Myocyte (in vitro differentiated cells): ENCODE results near the gene HOOK1. TPM values are rescaled to one million over a fixed set of nuclear protein-coding genes. Genes with fewer than 3 reads are reported as not detected.
A peak's percentile ranks its signal among the peaks of the same experiment; 100 is the strongest.
"Not testable (repeated sequence)": the region's sequence is repeated elsewhere in the genome, so short reads cannot be mapped to it uniquely, and the experiment has no call there.

Experiments
- DNase-seq: peaks from one replicate; pipeline ENCODE4 v3.0.0-alpha.2; 2012; ENCODE audit warnings: low read depth
- total RNA-seq: library from RNA; depleted of rRNA; stranded (reverse); fragments of >200 nt; gene quantifications from 2 replicates; pipeline ENCODE4 v1.2.3, GENCODE V29; 2014

Gene HOOK1
- total RNA-seq, 1 donor from 2014 or later = not detected

- peak; percentile 35 for DNase-seq
Measured at GRCh38 chr1:59819566-59820438, 5.1 kb downstream of the HOOK1 start.

DNA sequence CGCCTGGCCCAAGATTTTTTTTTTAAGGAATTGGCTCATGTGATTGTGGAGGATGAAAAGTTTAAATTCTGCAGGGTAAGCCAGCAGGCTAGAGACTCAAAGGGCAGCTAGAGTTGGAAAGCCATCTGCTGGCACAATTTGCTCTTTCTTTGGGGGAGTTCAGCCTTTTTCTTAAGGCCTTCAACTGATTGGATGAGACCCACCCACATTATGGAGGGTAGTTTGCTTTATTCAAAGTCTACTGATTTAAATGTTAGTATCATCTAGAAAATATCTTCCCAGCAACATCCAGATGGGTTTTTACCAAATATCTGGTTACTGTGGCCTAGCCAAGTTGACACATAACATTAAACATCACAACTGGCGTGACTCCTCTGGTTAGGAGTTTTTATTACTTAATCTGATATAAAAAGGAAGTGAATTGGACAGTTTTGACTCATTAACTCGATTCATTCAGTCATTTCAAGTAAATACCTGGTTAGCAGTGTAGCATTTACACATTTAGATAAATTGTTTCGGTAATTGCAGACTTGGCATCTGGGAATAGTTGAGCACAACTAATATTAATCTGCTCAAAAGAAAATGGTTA, 12.4 kb downstream of the HOOK1 start:
- DNase-seq = no peak

DNA sequence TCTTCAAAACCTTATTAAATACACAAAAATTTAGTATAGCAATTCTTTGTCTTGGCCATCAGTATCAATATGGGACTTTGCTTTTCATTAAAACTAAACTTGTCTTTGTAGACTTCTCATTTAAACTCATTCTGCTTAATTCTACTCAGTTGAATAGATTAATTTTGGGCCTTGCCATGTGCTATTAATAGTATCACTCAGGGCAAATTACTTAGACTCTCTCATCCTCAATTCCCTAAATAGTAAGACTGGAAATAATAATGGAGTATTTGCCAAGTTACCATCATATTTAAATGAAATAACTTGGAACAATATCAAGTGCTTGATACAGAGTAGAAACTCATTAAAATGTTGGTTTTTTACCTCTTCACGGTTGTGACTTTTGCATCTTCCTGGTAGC, 13.4 kb downstream of the HOOK1 start:
- no peak for DNase-seq

- DNase-seq = no peak
Measured at GRCh38 chr1:59831529-59831928, 16.8 kb downstream of the HOOK1 start.

GRCh38 chr1:59833022-59833421, 18.3 kb downstream of the HOOK1 start:
- no peak for DNase-seq

- DNase-seq = no peak
Measured at GRCh38 chr1:59833991-59834390, 19.2 kb downstream of the HOOK1 start.

GRCh38 chr1:59837857-59838256, 23.1 kb downstream of the HOOK1 start:
- not testable (repeated sequence) for DNase-seq

DNA sequence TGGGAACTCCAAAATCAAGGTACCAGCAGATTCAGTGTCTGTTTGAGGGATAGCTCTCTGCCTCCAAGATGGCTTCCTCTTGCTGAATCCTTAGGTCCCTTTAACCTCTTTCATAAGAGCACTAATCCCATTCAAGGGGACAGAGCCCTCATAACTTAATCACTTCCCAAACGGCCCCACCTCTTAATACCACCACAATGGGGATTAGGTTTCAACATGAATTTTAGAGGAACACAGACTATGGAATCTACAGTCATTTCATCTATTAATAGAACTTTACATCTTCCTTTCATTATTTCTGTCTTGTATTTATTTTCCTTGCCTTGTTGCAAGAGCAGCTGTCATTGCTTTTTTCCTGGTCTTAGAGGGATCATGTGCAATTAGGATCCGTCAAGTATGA, 30.3 kb downstream of the HOOK1 start:
- DNase-seq = peak; percentile 2

- DNase-seq = no peak
Measured at GRCh38 chr1:59846209-59846894, 31.6 kb downstream of the HOOK1 start.

- DNase-seq = no peak
Measured at GRCh38 chr1:59846895-59847282, 32.1 kb downstream of the HOOK1 start.

GRCh38 chr1:59852117-59852516, 37.4 kb downstream of the HOOK1 start:
- no peak for DNase-seq

DNA sequence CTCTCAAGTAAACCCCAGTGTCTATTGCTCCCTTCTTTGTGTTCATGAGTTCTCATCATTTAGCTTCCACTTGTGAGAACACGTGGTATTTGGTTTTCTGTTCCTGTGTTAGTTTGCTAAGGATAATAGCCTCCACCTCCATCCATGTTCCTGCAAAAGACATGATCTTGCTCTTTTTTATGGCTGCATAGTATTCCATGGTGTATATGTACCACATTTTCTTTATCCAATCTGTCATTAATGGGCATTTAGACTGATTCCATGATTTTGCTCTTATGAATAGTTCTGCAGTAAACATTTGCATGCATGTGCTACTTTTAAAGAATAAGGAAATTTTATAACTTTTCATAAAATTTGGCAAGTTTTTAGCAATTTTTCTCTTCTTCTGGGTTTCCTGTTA, 40.5 kb downstream of the HOOK1 start:
- not testable (repeated sequence) for DNase-seq

- DNase-seq = no peak
Measured at GRCh38 chr1:59856725-59857338, 42.1 kb downstream of the HOOK1 start.

- DNase-seq = no peak
Measured at GRCh38 chr1:59857679-59858354, 43.1 kb downstream of the HOOK1 start.

DNA sequence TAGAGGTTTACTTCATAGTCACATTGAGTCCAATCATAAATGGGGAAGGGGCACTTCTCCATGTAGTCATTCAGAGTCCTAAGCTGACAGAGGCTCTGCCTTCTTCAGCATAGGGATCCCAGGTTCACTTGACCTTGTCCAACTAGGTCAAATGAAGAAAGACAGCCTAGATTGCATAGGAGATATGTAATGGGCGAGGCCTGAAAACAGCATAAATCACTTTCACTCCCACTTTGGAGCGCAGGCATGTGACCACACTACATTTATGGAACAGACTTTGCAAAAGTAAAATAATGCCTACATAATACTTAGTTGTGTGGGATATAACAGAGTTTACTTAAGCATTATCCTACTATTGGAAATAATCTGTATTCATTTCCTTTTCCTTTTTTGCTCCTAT, 51.7 kb downstream of the HOOK1 start:
- DNase-seq = no peak

- no peak for DNase-seq
Measured at GRCh38 chr1:59871746-59872145, 57.0 kb downstream of the HOOK1 start.

DNA sequence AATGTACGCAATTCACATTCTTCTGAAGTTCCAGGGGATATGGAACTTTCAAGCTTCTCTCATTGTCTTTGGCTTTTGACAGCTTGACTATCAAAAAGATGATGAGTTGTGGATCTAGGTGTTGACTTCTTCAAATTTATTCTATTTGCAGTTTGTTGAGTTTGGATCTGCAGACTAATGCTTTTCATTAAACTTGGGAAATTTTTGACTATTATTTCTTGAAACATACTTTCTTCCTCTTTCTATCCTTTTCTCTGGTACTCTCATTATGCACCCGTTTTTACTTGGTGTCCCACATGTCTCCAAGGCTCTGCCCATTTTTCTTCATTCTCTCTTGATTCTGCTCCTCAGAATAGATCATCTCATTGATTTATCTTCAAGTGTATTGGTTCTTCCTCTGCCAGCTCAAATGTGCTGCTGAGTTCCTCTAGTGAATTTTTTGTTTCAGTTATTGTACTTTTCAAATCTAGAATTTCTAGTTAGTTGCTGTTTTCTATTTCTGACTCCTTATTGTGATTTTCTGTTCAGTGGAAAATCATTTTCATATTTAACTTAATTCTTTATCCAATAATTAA, 62.4 kb downstream of the HOOK1 start:
- DNase-seq = no peak

GRCh38 chr1:59878370-59878769, 63.6 kb downstream of the HOOK1 start:
- no peak for DNase-seq

GRCh38 chr1:59879574-59879973, 64.8 kb downstream of the HOOK1 start:
- DNase-seq = peak; percentile 47

- no peak for DNase-seq
Measured at GRCh38 chr1:59879996-59880505, 65.3 kb downstream of the HOOK1 start.

GRCh38 chr1:59880735-59881134, 66.0 kb downstream of the HOOK1 start:
- no peak for DNase-seq
